Choroid plexus epithelial cell (primary cell): Measurements from ENCODE around the gene DUOX1.

Experiments used
- DNase-seq: peaks from one replicate; pipeline ENCODE4 v3.0.0-alpha.2; 2010; ENCODE audit warnings: low read depth
- H3K4me3 ChIP-seq: 2 replicates; pipeline ENCODE4 v1.5.1; 2011; ENCODE audit warnings: low read depth, mild to moderate bottlenecking, control low read depth, low read length, moderate library complexity
- TF ChIP-seq, protein P1 (sequence below): conservative IDR thresholded peaks from 2 replicates; pipeline ENCODE4 v1.5.1; 2011; ENCODE audit warnings: low read depth, mild to moderate bottlenecking, control low read depth, inconsistent platforms, low read length, moderate library complexity

Gene DUOX1

GRCh38 chr15:45091161-45091560, 38.6 kb upstream of the DUOX1 start:
- no peak overlapping the region for H3K4me3 ChIP-seq
- DNase-seq, result peak; percentile 40
- TF ChIP-seq, protein P1, sequence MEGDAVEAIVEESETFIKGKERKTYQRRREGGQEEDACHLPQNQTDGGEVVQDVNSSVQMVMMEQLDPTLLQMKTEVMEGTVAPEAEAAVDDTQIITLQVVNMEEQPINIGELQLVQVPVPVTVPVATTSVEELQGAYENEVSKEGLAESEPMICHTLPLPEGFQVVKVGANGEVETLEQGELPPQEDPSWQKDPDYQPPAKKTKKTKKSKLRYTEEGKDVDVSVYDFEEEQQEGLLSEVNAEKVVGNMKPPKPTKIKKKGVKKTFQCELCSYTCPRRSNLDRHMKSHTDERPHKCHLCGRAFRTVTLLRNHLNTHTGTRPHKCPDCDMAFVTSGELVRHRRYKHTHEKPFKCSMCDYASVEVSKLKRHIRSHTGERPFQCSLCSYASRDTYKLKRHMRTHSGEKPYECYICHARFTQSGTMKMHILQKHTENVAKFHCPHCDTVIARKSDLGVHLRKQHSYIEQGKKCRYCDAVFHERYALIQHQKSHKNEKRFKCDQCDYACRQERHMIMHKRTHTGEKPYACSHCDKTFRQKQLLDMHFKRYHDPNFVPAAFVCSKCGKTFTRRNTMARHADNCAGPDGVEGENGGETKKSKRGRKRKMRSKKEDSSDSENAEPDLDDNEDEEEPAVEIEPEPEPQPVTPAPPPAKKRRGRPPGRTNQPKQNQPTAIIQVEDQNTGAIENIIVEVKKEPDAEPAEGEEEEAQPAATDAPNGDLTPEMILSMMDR, result no peak

DNA sequence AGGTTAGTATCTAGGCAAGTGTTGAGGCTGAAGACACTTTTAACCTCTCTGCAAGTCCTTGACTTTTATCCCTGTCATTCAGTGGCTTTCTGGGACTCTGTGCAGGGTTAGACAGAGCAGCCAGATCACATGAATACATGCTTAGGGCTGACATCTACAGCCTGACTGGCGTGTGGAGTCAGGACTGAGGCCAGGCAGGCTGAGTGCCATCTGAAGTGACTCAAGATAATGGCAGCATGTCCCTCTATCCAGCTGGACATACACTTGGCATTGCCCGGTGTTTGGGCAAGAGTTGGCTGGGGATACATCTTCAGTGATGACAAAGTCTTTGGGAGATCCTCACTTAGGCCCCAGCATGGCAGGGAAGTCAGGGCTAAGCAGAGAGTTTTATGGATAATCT, 38.2 kb upstream of the DUOX1 start:
- TF ChIP-seq, protein P1, result no peak
- H3K4me3 ChIP-seq, result no peak overlapping the region
- no peak for DNase-seq

- DNase-seq, result no peak
- no peak overlapping the region for H3K4me3 ChIP-seq
- TF ChIP-seq, protein P1, result no peak
Observed at GRCh38 chr15:45093013-45093412, 36.8 kb upstream of the DUOX1 start.

DNA sequence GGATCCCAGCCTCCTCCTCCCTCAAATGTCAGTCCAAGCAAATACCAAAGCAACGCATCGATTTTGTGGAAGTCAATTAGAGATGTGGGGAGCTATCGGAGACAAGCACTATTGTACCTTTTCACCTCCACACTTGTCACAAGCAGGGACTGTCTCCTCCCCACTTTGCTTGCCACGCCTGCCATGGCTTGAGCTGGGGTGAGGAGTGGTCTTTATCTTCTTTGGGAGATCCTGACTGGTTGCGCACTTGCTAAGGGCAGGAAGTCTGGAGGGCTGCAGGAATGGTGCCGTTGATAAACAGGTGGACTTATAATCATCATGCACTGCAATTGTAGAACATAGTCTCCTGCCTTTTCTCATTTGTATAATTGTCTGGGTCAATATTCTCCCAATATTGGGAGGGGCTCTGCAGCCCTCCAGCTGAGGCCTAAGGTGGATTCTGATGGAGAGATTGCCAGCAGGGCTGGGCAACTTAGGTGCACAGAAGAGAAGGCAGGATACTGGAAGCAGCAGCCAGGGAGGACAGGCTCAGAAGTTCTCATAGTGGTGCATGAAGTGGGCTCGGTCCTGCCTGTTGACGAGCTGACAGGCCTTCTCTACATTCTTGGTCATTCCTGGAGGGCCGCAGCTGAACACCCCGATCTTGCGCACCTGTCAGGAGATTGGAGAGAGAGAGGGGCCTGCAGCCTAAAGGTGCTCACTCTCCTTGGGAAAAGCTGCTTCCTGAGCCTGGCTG, 36.0 kb upstream of the DUOX1 start:
- TF ChIP-seq, protein P1, result no peak
- no peak overlapping the region for H3K4me3 ChIP-seq
- DNase-seq, result no peak

GRCh38 chr15:45094358-45094730, 35.5 kb upstream of the DUOX1 start:
- TF ChIP-seq, protein P1, result no peak
- no peak overlapping the region for H3K4me3 ChIP-seq
- no peak for DNase-seq

- no peak overlapping the region for H3K4me3 ChIP-seq
Observed at GRCh38 chr15:45095661-45096060, 34.1 kb upstream of the DUOX1 start.

GRCh38 chr15:45097466-45097865, 32.3 kb upstream of the DUOX1 start:
- TF ChIP-seq, protein P1, result no peak

More at GRCh38 chr15:45095661-45096060, 34.1 kb upstream of the DUOX1 start:
- DNase-seq, result no peak
- TF ChIP-seq, protein P1, result no peak

More at GRCh38 chr15:45097466-45097865, 32.3 kb upstream of the DUOX1 start:
- no peak overlapping the region for H3K4me3 ChIP-seq
- DNase-seq, result no peak
